ENCODE data around the gene IGSF8.
"Not testable (repeated sequence)": the region's sequence is repeated elsewhere in the genome, so short reads cannot be mapped to it uniquely, and the experiment has no call there.

Gene IGSF8

DNA sequence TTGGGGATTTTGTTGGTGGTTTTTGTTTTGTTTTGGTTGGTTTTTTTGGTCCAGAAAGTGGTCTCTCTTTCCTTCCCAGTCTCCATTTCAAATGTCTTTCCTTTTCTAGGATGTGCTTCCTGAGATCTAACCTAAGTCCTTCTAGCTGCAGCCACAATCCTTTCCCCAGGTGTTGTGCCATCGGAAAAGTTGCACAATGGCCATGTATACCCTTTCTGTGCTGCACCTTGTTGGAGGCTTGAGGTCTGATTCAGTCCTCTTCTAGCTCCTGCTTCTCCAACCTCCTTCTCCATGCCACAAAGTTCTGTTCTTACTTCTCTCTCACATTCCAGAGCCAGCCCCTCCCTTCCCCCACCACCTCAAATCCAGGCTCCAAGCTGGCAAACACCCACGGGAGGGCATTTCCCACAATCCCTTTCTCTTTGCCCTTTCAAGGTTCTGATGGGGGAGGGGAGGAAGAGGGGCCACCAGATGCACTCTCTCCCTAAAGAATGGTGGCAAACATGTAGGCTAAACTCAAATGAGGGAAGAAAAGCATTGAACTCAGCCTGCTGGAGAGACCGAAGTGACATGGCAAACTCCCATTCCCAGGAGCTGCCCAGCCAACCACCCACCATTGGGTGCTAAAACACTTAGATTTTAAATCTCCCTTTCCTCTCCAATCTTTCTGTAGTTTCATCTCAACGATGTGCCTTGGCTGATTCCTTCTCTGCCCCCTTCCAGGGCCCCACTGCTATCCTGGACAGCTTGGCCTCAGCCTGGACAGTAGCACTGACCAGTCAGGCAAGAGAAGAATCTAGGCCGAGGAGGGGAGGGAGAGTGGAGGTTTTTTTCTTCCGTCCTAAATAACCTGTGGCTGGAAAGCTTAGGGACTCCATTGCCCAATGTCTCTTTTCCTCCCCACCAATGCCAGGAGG lies 31.3 kb downstream of the IGSF8 start:
- DNase-seq (ENCODE audit: low read depth), result no peak

DNA sequence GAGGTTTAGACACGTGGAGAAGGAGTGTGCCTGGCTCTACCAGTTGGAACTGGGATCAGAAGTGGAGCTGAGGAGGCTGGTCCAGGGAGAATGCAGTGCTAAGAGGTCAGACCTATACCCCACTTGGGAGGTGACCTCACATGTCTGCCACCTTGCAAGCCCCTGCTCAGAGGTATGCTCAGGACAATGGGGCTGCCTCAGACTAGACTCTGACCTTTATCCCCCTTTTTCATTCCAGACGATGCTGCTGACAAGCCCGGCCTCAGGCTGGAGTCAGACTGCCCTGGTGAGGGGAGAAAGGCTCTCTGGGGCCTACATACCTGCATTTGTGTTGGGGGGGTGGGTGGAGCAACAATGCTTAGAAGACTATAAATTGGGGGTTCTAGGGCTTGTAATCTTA lies 33.7 kb downstream of the IGSF8 start:
- no peak for DNase-seq (ENCODE audit: low read depth)

DNA sequence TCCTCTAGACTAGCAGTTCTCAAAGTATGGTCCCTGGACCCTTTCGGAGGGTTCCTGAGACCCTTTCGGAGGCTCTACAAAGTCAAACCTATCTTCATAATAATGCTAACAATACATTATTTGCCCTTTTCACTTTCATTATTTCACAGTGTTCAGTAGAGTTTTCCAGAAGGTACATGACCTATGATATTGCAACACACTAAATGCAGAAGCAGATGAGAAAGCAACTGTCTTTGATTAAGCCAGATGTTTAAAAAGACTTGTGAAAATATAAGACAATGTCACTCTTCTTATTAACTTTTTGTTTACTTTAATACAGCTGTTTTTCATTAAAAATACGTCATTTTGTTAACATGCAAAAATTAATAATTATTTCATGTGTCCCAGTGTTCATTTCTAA lies 34.3 kb downstream of the IGSF8 start:
- DNase-seq (ENCODE audit: low read depth), result no peak

DNA sequence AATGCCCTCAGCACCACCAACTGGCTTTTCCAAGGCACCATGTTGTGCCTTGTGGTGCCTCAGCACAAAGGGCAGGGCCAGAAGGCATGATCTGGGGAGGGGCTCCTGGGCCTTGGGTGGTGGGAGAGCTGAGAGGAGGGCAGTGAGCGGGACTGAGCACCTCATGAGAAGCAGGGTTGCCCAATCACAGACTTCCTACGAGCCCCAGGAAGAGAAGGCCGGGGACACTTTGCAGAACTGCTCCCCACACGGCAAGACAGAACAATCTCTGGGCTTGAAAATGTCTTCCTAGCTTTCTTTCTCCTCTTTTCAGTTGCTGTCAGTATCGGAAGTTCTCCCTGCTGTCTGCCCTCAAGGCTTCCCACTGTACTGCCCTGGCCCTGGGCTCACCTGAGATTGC lies 35.2 kb downstream of the IGSF8 start:
- no peak for DNase-seq (ENCODE audit: low read depth)

DNA sequence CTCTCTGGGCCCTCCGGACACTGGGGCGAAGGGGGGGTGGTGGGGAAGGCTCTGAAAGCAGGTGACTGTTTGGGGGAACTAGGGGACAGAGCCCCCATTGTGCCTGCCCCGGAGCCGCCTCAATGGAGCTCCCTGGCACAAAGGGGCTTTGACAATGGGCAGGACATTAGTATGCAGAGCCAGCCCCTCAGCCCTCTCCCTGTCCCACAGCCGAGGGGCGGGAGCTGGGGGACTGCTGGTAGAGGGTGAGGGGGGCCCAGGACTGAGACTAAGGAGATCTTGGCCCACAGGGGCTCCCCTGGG lies 36.2 kb downstream of the IGSF8 start:
- DNase-seq (ENCODE audit: low read depth), result no peak

DNA sequence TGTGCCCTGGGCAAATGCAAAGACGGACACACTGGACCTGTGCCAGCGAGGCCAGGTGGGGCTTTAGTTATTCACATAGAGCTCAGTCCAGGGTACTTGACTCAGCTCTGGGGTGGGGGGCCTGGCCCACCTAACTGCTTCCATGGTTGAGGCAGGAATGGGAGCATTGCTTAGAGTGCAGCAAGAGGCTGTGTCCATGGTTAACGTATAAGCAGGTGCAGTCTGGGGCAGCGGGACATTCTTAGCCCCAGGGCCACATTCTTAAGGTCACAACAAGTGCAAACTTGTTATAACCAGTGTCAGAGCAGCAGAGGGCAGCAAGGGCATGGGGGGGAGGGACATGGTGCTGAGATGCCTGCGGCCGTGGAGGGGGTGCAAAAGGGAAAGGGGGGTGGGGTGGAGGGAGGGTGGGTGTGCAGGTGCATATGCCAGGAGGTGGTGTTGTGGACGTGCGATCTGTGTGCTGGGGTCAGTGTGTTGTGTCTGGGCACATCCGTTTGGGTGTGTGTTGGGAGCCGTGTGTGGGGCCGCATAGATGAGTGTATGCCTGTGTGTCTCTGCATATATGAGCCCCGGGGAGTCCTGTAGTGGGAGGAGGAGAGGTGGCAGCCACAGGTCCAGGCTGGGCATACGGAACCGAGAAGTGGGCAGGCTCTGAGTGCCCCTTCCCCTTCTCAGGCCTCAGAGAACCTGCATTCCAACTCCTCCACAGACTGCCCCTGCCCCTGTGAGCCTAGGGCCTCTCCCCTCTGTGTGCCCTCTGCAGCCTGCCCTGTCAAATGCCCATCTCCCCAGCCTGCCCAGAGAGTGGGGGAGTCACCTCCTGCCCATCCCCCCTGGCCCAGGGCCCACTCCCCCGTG lies 36.8 kb downstream of the IGSF8 start:
- no peak for DNase-seq (ENCODE audit: low read depth)

DNA sequence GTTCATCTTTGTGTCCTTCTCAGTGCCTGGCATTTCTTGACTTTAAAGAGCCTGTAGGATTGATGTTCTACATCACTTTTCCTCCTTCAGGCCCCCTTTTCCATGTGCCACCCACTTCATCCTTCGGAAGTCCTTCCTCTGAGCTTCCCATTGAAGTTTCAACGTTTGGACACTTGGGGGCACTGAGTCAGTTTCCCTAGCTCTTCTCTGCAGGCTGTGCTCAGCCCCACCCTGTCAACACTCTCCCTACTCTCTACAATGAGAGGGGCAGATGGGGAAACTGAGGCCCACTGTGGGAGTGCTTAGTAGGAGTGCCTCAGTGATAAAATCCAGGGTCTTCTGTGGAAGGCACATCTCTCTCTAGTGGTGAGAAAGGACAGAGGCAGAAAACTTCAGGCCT lies 40.3 kb downstream of the IGSF8 start:
- DNase-seq (ENCODE audit: low read depth), result no peak

DNA sequence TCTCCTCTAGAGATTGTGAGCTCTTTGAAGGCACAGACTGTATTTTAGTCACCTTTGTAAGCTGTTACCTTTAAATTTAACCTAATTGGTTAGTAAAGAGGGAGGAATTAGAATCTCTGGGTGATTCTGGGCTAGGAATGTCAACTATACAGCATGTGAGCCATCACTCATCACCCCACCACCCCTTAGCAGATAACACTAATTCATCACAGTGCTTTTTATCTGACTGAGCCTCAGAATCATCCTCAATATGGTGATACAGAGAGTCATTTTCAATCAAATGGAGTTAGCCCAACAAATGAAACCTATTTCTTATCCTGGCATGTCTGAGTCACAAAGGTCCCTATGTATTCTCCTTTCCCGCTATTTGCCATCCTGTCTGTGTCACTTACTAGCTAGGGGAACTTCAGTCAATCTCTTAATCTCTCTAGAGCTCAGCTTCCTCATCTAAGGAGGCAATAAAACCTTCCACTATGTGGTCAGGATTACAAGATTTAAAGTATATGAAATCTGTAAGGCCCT lies 41.7 kb downstream of the IGSF8 start:
- no peak for DNase-seq (ENCODE audit: low read depth)

DNA sequence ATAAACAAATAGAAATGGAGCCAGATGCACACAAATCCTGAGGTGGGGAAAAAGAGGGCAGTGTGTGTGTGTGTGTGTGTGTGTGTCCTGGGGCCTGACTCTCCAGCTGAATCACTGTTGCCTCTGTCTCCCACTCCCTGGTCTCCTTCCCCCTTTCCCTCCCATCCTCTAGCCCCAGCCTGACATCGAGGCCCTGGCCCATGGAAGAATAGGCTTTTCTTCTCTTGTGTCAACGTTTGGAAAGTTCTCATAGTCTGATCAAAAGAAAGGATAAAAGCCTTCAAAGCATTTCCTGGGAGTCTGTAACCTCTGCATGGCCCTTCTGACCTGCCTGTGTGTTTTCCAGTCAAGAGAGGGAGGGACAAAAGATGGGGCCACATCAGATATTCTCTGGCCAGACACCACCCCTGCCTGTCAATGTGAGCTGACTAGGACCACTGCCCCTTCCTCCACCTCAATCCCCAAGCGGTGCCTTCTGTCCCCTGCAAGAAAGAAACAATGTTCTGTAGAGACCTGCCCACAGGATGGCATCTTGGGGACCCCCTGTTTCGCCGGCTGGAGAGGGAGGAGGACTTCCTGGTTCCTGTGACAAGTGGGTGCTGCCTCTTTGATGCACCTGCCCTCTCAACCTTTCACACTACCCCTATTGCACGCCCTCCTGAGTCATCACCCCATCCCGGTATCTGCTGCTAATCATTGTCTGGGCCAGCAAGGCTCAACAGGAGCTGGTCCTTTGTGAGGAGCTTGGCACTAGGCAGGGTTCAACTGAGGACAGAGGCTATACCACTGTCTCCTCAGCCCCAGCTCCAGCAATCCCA lies 44.7 kb downstream of the IGSF8 start:
- DNase-seq (ENCODE audit: low read depth), result no peak

DNA sequence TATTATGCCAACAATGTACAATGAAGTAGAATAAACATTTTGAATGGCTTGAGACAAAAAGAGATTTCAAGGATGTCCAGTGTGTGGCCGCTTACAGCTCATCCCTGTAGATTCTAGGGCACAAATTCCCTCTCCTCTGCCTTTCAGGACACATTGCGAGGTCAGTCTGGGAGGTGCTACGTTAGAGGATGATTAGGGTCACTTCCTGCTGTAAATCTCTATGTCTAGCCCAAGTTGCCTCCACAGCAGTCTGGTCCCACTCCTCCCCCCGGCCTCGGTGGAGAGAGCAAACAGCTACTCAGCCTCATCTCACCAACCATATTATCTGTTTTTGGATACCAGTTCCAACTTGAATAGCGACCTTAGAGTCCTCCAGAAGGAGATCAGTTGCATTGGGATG lies 45.5 kb downstream of the IGSF8 start:
- DNase-seq (ENCODE audit: low read depth), result no peak

DNA sequence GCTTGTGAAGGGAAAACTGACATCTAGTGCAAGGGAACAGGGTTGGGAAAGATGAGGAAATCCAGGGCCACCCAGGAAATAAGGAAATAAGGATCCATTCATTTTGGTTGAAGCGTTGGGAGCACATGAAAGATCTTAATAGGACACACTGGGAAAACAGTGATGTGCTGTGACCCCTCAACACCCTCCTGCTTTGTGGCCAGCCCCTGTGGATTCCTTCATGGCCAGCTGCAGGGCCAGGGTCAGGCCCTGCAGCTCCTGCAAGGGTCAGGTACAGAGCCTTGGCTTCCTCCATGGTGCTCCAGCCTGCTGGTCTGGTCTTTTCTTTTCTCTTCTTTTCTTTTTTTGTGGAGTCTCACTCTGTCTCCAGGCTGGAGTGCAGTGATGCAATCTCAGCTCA lies 47.8 kb downstream of the IGSF8 start:
- DNase-seq (ENCODE audit: low read depth), result no peak

DNA sequence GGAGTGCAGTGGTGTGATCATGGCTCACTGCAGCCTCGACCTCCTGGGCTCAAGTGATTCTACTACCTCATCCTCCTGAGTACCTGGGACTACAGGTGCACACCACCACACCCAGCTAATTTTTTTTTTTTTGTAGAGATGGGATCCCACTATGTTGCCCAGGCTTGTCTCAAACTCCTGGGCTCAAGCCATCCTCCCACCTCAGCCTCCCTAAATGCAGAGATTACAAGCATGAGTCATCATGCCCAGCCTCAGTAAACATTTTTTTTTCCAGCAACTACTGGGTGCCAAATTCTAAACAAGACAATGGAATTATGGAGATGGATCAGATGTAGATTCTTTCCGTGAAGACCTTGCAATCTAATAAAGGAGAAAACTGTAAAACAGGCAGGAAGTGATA lies 48.2 kb downstream of the IGSF8 start:
- not testable (repeated sequence) for DNase-seq (ENCODE audit: low read depth)

DNA sequence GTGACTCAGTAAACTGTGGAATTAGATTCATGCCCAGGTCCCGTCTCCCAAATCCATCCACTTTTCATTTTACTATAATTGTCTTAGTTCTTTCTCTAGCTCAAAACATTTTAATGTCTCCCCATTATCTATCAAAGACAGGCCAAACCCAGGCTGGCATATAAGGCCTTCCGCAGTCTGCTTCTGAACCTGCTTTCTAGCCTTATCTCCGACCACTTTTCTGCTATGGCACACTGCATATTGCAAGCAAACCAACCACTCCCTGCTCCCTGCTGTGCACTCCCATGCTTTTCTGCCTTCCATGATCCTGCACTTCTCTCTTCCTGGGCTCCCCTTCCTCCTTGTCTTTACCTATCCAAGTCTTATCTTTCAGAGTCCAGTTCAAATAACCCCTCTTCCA lies 49.3 kb downstream of the IGSF8 start:
- DNase-seq (ENCODE audit: low read depth), result no peak

DNA sequence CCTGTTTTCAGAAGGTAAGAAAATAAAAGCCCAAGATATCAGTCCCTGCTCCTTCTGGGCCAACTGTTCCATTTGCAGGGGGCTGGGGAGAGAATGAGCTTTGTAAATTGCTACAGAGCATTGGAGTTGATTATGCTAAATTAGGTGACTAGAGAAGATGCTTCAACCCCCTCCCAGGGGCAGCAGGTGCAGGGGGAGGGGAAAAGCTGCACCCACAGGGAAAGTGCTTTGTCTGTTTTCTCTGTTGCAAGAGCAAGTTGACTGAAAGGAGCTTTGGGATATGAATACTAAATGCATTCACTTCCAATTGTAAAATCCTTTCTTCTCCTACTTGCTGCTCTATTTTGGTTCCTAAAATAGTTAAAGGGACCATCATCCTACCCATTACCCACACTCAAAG lies 50.1 kb downstream of the IGSF8 start:
- no peak for DNase-seq (ENCODE audit: low read depth)

DNA sequence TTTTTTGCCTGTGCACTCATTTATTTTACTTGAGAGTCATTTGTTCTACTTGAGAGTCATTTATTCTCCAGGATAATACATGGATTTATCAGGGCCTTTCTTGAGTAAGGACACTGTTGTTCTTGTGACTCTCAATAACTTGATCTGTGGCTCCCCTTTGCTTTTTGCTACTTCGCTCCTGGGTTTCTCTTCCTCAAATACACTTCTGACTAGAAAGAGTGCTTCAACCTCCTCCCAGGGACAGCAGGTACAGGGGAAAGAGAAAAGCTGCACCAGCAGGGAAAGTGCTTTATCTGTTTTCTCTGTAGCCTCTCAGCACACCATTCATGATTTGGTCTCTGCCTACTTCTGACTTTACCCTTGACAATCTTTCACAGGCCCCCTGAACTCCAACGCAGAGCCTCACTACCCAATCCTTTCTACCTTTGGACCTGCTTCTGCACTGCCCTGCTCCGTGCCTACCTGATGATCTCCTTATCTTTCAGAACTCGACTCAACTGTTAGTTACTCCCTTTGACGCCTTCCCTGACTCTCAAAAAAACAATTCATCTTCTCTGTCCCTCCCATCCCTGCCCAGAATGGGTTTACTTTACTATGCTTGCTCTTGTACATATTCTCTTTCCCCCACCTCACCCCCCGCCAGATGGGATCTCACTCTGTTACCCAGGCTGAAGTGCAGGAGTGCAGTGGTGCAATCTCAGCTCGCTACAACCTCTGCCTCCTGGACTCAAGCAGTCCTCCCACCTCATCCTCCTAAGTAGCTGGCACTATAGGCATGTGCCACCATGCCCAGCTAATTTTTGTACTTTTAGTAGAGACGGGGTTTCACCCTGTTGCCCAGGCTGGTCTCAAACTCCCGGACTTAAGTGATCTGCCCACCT lies 51.1 kb downstream of the IGSF8 start:
- no peak for DNase-seq (ENCODE audit: low read depth)

DNA sequence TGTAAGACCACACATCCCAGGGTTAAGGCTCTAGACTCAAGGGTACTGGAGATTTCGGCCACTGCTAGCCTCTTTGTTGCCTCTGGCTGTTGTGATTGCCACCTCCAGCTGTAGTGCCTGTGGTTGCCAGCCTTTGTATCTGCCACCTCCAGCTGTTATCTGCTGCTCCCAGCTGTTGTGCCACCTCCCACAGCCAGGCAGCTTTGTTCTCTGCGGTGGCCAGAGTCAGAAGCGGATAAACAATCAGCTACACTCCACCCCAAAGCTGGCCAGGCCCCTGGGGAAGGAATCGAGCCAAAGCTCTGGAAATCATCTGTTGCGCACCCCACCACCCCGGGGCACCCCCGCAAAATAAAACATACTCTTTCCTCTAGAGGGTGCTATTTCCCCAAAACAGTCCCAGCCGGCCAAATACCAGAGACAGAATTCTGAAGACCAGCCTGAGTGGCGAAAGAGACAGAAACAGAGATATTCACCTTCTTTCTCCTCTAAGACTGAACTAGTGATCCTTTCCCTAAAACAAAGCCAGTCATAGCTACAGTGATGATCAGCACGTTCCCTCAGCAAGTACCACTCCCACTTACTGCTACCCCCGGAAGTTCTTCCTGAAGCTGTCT lies 51.8 kb downstream of the IGSF8 start:
- DNase-seq (ENCODE audit: low read depth), result no peak

DNA sequence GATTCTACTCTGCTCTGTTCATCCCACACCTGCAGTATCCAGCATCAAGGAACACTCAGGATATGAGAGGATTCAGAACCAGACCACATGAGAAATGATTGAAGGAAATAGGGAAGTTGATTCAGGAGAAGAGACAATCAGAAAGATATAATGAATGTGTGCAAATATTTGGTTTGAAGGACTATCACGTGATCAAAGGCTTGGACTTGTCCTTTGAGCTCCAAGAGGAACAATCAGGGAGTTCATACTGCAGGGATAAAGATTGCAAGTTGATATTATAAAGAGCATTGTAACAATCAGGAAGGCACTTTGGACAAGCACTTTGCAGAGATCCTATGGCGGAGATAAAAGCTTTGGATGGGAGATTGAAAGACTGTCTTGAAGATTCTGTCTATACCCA lies 52.8 kb downstream of the IGSF8 start:
- no peak for DNase-seq (ENCODE audit: low read depth)

DNA sequence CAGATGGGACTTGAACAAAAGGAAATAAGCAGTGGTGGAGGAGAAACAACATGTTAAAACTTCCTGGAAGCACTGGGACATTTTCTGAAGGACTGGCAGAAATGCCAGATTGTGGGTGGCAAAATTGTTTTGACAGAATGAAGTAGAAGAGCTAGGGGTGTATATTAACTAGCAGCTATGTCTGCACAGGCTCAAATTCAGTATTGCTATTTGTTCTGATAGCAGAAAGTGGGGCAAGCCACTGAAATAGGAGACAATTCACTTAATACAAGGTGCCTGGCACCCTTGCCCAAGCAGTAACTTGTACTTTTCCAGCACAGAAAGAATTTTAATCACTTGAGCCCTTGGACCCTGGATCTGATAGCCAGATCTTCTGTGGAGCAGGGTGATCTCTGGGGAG lies 54.9 kb downstream of the IGSF8 start:
- no peak for DNase-seq (ENCODE audit: low read depth)
